CD4-positive, alpha-beta T cell (primary cell): Measurements from ENCODE around the gene CNTN4. TPM values are rescaled to one million over a fixed set of nuclear protein-coding genes. Genes with fewer than 3 reads are reported as not detected.

Experiments used
- ATAC-seq: fragments of 200-7000 bp; cut with Tn5 transposase; one replicate; pipeline ENCODE4 v1.10.0; 2022; ENCODE audit warnings: mild to moderate bottlenecking; ENCODE audit not compliant: poor library complexity
- CTCF ChIA-PET: fragments of 350-600 bp; sonication (Branson Sonifier 250); formaldehyde crosslinking; loops from one replicate; lab custom pipeline; 2021; ENCODE audit warnings: antibody characterized with exemption, inconsistent platforms; lab: Charles Lee
- POLR2A ChIA-PET: fragments of 350-600 bp; sonication (Branson Sonifier 250); formaldehyde crosslinking; loops from one replicate; lab custom pipeline; 2021; ENCODE audit warnings: antibody characterized with exemption, inconsistent platforms; lab: Charles Lee
- DNase-seq, 14 experiments: peaks; one replicate each; pipeline ENCODE4 v3.0.0-alpha.2; 2013 to 2020; ENCODE audit warnings: mixed read lengths in 2 of 14
- H3K27ac ChIP-seq, 2 donors: one replicate each; pipeline versions ENCODE4 v1.5.1 to v1.7.0; 2013; ENCODE audit warnings: low read length in 2 of 2, low read depth in 1 of 2, mild to moderate bottlenecking in 1 of 2
- H3K27me3 ChIP-seq, 2 experiments: 1 replicate in 1 of 2; 2 replicates in 1 of 2; pipeline versions ENCODE4 v1.6.1 to v1.7.0; 2013; ENCODE audit warnings: low read length in 2 of 2, control low read depth in 1 of 2, mild to moderate bottlenecking in 1 of 2, moderate library complexity in 1 of 2; ENCODE audit not compliant: insufficient read depth in 2 of 2, control insufficient read depth in 1 of 2
- H3K36me3 ChIP-seq: one replicate; pipeline ENCODE4 v1.6.1; 2013; ENCODE audit warnings: low read length, control low read depth; ENCODE audit not compliant: insufficient read depth
- H3K4me1 ChIP-seq: one replicate; pipeline ENCODE4 v1.6.1; 2013; ENCODE audit warnings: low read length, control low read depth; ENCODE audit not compliant: insufficient read depth
- H3K4me3 ChIP-seq: one replicate; pipeline ENCODE4 v1.5.1; 2013; ENCODE audit warnings: mild to moderate bottlenecking, low read length, moderate library complexity
- H3K9me3 ChIP-seq, 2 experiments: 1 replicate in 1 of 2; 2 replicates in 1 of 2; pipeline versions ENCODE4 v1.6.1 to v1.7.0; 2013; ENCODE audit warnings: low read length in 2 of 2, mild to moderate bottlenecking in 2 of 2, control low read depth in 1 of 2, moderate library complexity in 1 of 2; ENCODE audit not compliant: control insufficient read depth in 1 of 2, insufficient read depth in 1 of 2
- H3K27ac Mint-ChIP-seq: one replicate; pipeline ENCODE4 v1.8.0; 2020; ENCODE audit warnings: mixed read lengths
- H3K27me3 Mint-ChIP-seq: one replicate; pipeline ENCODE4 v1.8.0; 2021; ENCODE audit warnings: mixed read lengths
- H3K36me3 Mint-ChIP-seq: one replicate; pipeline ENCODE4 v1.8.0; 2021; ENCODE audit warnings: low read depth, mixed read lengths
- H3K4me1 Mint-ChIP-seq: one replicate; pipeline ENCODE4 v1.8.0; 2021; ENCODE audit warnings: low read depth, mixed read lengths
- H3K4me3 Mint-ChIP-seq: one replicate; pipeline ENCODE4 v1.8.0; 2020; ENCODE audit warnings: mild to moderate bottlenecking, mixed read lengths
- H3K9me3 Mint-ChIP-seq: one replicate; pipeline ENCODE4 v1.8.0; 2020; ENCODE audit warnings: mixed read lengths
- intact Hi-C, 2 experiments: fragments of 100-400 bp; cut with DNase I in 1 of 2; cut with micrococcal nuclease in 1 of 2; formaldehyde crosslinking; loops; one replicate each; pipeline versions ENCODE4 v1.15.1 to v1.9.0; 2023 to 2025; cut with DNase I, micrococcal nuclease
- total RNA-seq, 174 experiments: library from RNA in 2 of 174; stranded (reverse) in 2 of 174; gene quantifications; one replicate each; pipeline ENCODE4 v1.2.3 and lab custom pipeline; 2021 to 2026
- TF ChIP-seq, protein P1 (sequence below): fragments of 200-600 bp; IDR thresholded peaks from one replicate; pipeline ENCODE4 v1.8.0; 2022; ENCODE audit warnings: antibody characterized with exemption, mild to moderate bottlenecking

The CNTN4 gene
- total RNA-seq, 2 experiments from 2014 or later = not detected

DNA sequence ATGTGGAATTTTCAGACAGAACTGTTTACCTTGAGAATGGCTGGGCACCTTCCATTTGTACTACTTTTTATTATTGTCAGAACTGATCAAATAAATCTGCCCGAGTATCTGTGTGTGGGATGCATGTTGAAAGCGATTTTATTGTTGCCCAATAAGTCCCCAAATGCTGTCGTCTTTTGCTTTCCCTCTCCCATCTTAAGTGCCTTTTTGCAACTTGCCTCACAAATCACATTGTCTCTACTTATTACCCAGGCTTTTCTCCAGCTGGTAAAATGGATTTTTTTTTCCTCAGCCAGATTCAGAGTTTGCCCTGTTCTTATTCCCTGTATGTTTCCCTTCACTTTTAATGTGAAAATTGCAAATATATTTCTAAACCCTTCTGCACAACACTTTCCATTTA lies 163.1 kb downstream of the CNTN4 start:
- H3K27ac ChIP-seq = no peak overlapping the region
- Mint-ChIP-seq H3K4me3 (no peak overlapping the region), H3K9me3 (no peaks in the 10 kb centered on the region), H3K36me3 (no peaks in the 10 kb centered on the region), H3K27me3 (no peaks in the 10 kb centered on the region), H3K27ac (no peak overlapping the region), H3K4me1 (no peaks in the 10 kb centered on the region)
- DNase-seq (no peak), ATAC-seq (no peak)
- POLR2A ChIA-PET = no interaction called here
- H3K4me3 ChIP-seq = no peak overlapping the region
- no peaks in the 10 kb centered on the region for H3K9me3 ChIP-seq
- intact Hi-C loops = no loop called here
- CTCF ChIA-PET = interaction anchor here (0.7 kb wide), 1 partner anchor 25 kb away, joined by 4 read pairs; no protein-coding TSS in a partner anchor
- no peaks in the 10 kb centered on the region for H3K27me3 ChIP-seq
- no peaks in the 10 kb centered on the region for H3K4me1 ChIP-seq
- no peaks in the 10 kb centered on the region for H3K36me3 ChIP-seq
- TF ChIP-seq, protein P1, sequence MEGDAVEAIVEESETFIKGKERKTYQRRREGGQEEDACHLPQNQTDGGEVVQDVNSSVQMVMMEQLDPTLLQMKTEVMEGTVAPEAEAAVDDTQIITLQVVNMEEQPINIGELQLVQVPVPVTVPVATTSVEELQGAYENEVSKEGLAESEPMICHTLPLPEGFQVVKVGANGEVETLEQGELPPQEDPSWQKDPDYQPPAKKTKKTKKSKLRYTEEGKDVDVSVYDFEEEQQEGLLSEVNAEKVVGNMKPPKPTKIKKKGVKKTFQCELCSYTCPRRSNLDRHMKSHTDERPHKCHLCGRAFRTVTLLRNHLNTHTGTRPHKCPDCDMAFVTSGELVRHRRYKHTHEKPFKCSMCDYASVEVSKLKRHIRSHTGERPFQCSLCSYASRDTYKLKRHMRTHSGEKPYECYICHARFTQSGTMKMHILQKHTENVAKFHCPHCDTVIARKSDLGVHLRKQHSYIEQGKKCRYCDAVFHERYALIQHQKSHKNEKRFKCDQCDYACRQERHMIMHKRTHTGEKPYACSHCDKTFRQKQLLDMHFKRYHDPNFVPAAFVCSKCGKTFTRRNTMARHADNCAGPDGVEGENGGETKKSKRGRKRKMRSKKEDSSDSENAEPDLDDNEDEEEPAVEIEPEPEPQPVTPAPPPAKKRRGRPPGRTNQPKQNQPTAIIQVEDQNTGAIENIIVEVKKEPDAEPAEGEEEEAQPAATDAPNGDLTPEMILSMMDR = no peak

DNA sequence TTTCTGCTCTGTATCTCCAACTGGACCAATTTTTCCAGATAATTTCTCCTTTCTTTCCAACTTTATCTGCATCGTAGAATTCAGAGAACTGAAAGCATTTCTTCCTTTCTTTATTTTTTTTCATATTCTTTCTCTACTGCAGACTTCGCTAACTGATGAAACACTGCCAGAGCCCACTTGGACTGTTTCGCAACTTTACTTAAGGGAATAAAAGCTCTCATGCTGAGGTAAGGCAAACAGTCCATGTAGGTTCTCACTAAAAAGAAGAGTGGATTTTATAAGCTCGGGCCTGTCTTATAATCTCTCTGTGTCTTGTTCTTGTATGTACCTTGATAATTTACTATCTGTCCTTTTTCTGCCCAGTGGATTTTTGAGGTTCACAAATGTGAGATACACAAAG lies 163.5 kb downstream of the CNTN4 start:
- no peaks in the 10 kb centered on the region for H3K27me3 Mint-ChIP-seq
- H3K27ac ChIP-seq = no peak overlapping the region
- no peak for DNase-seq
- no peak for ATAC-seq
- no peak overlapping the region for H3K27ac Mint-ChIP-seq
- no peaks in the 10 kb centered on the region for H3K4me1 ChIP-seq
- POLR2A ChIA-PET = no interaction called here
- no peaks in the 10 kb centered on the region for H3K36me3 ChIP-seq
- CTCF ChIA-PET = interaction anchor here (0.7 kb wide), 1 partner anchor 25 kb away, joined by 4 read pairs; no protein-coding TSS in a partner anchor
- H3K4me1 Mint-ChIP-seq = no peaks in the 10 kb centered on the region
- H3K36me3 Mint-ChIP-seq = no peaks in the 10 kb centered on the region
- TF ChIP-seq, protein P1 = no peak
- intact Hi-C loops = no loop called here
- H3K9me3 ChIP-seq = no peaks in the 10 kb centered on the region
- H3K4me3 ChIP-seq = no peak overlapping the region
- H3K27me3 ChIP-seq = no peaks in the 10 kb centered on the region
- H3K9me3 Mint-ChIP-seq = no peaks in the 10 kb centered on the region
- no peak overlapping the region for H3K4me3 Mint-ChIP-seq

DNA sequence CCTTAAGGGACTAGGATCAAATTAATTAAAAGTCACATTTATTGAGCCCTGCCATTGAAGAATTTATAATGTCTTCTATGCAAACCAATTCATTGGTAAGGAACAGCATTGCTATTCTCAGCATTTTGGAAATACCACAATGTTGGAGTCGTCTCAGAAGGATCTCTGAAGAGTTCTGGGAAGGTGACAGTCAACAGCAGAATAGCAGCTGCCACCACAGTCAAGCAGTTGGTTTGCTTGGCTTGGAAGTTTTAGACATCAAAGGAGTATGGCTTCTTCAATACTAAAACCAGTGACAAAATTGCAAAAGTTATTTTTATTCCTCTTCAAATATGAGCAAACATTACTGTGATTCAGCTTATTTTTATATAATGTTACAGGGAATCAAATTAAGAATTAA lies 167.9 kb downstream of the CNTN4 start:
- DNase-seq = no peak
- POLR2A ChIA-PET = no interaction called here
- no peaks in the 10 kb centered on the region for H3K4me1 Mint-ChIP-seq

More for the DNA sequence above, 167.9 kb downstream of the CNTN4 start:
- no peaks in the 10 kb centered on the region for H3K36me3 Mint-ChIP-seq
- H3K4me3 Mint-ChIP-seq = no peak overlapping the region
- CTCF ChIA-PET = no interaction called here
- Histone ChIP-seq H3K4me3 (no peak overlapping the region), H3K27ac (no peak overlapping the region), H3K9me3 (no peaks in the 10 kb centered on the region), H3K4me1 (no peaks in the 10 kb centered on the region), H3K36me3 (no peaks in the 10 kb centered on the region), H3K27me3 (no peaks in the 10 kb centered on the region)
- TF ChIP-seq, protein P1 = no peak
- H3K9me3 Mint-ChIP-seq = no peaks in the 10 kb centered on the region
- no peak for ATAC-seq
- H3K27ac Mint-ChIP-seq = no peak overlapping the region
- H3K27me3 Mint-ChIP-seq = no peaks in the 10 kb centered on the region
- intact Hi-C loops = no loop called here
